ENCODE measurements around the gene NKG7.
"Not testable (repeated sequence)": the region's sequence is repeated elsewhere in the genome, so short reads cannot be mapped to it uniquely, and the experiment has no call there.

NKG7 gene, protein sequence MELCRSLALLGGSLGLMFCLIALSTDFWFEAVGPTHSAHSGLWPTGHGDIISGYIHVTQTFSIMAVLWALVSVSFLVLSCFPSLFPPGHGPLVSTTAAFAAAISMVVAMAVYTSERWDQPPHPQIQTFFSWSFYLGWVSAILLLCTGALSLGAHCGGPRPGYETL

DNA sequence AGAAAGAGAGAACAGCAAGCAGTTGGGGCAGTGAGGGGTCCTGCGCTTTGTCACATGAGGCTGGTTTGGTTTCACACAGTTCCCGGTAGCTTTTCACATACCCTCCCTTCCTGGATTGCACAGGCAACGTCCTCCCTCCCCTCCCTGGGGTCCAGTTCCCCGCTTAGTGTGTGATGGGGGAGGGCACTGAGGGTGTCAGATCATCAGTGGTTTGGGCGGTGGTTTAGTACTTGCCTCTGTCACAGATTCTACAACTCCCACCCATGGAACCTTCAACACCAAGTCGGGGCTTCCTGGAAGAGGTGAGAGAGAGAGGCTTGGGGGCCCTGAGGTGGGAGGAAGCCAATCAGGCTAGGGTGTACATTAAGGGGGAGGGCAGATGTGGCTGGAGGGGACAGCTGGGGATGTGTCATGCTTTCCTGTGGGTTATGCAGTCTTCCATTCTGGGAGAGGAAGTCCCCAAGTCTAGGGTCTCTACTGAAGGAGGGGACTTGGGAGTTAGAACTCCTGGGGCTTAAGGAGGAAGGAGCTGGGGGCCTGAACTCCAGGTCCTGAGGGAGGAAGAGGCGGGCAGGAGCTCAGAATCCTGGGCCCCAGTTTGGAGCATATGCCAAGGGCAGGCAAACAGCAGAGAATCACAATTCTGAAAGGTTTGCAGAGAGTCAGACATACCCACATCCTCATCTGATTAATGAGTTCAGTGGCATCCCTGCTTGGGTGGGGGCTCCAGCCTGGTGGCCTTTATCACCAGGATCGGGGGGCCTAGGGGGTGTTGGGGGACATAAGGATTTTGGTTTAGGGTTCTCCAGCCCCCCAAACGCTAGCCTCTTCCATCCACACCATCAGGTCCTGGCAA is at the start of gene NKG7:
Gene NKG7, minus strand, starts transcription at position 6 of the 856 bp plus-strand sequence. CDS start 119 bp downstream, outside the sequence.
- DNase-seq = peak; percentile 83

GRCh38 chr19:51422053-51422448 is 49.6 kb upstream of the NKG7 start:
- peak; percentile 61 for DNase-seq

GRCh38 chr19:51421229-51422052 is 49.0 kb upstream of the NKG7 start:
- DNase-seq = no peak

GRCh38 chr19:51420511-51420910 is 48.1 kb upstream of the NKG7 start:
- not testable (repeated sequence) for DNase-seq

DNA sequence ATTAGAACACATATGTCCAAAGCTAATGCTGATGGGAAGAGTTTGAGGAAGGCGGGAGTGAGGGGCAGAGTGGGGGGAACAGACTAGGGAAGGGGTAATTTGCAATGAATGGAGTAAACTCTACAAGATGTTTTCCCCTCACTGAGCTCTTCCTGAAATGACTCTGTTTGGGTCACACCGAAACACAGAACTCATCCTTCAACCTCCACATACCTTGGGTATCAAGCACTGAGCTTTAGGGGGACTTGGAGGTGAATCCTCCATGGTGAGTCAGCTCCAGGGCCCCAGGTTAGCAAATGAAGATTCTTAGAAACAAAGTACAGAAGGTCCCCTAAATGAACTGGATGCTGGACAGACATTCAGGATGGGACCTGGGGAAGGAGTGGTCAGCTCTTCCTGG is 46.3 kb upstream of the NKG7 start:
- DNase-seq = no peak

DNA sequence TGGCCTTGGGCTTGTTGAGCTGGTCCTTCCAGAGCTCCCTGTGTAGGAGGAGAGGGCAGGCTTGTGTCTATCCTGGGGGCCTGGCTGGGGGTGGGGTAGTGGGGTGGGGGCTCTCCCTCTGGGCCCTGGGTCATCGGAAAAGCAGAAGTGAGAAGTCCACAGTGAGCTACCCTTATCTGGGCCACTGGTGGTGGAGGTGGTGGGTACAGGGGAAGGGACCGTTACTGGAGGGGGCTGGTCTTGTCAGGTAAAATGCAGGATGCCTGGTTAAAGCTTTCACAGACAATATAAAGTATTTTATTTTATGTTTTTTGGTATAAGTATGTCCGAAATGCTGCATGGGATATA is 45.3 kb upstream of the NKG7 start:
- DNase-seq = no peak

DNA sequence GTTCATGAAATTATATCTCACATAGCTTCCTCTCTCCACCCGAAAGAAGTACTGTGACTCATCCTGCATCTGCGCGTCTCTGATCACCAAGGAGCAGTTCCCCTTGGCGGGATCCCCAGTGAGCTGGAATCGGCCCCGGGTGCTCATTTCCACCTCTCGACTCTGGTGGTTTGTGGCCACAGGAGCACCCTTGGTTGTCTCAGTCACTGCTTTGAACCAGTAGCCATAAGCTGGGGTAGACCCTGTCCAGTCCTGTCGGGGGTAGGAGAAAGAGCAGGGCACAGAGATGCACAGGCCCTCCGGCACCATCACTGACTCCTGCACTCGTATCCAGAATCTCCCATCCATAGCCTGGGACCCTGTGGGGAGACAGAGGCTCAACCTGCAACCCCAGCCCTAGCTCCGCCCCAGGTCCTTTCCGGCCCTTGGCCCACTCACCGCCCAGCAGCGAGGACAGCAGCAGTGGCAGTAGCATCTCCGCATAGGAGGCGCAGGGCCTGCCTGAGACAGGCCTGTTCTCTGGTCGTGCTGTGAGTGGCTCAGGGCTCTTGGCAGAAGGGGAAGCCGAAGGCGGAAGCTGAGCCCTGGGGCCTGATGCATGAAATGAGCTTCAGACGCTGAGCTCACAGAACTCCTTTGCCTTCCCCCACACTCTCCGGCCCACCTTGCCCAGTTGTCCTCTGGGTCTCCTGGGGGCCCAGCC is 44.8 kb upstream of the NKG7 start, which contains the start of gene SIGLEC10:
Gene SIGLEC10, minus strand, starts transcription at position 536 of the 703 bp plus-strand sequence. Its CDS starts 61 bp downstream, at position 475.
- no peak for DNase-seq

- DNase-seq = not testable (repeated sequence)
Measured at GRCh38 chr19:51416422-51416821, 44.0 kb upstream of the NKG7 start.

- no peak for DNase-seq
Measured at GRCh38 chr19:51415187-51415586, 42.7 kb upstream of the NKG7 start.

GRCh38 chr19:51410950-51411748 is 38.7 kb upstream of the NKG7 start:
- no peak for DNase-seq

GRCh38 chr19:51407511-51408131 is 35.2 kb upstream of the NKG7 start:
- DNase-seq = no peak

- no peak for DNase-seq
Measured at GRCh38 chr19:51402117-51402516, 29.7 kb upstream of the NKG7 start.

GRCh38 chr19:51399936-51400335 is 27.5 kb upstream of the NKG7 start:
- not testable (repeated sequence) for DNase-seq

- no peak for DNase-seq
Measured at GRCh38 chr19:51399231-51399630, 26.8 kb upstream of the NKG7 start.

DNA sequence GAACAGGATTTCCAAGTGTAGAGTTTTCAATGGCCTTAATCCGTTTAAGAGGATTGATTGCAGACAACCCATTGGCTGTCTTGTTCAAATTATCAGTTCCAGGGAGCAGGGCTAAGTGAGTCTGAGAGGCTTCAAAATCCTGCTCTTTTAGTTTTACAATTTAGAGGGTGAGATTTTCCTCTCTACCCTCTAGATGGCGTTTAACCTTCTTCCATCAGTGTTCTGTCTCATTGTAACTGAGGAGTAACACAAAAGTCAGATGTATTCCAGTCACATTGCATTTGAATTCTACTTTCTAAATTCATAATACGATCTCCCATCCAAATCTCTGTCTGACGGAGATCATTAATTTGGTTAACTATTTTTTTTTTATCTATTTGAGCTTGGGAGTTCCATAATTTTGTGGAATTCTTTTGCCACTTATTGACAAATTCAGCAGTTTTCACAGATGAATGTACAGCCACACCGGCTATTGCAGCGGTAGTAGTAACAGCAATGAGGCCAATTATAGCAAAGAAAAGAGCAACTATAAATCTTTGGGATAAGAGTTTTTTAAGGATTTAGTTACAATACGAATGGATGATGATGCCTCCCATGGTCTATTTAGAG is 25.7 kb upstream of the NKG7 start:
- DNase-seq = no peak

DNA sequence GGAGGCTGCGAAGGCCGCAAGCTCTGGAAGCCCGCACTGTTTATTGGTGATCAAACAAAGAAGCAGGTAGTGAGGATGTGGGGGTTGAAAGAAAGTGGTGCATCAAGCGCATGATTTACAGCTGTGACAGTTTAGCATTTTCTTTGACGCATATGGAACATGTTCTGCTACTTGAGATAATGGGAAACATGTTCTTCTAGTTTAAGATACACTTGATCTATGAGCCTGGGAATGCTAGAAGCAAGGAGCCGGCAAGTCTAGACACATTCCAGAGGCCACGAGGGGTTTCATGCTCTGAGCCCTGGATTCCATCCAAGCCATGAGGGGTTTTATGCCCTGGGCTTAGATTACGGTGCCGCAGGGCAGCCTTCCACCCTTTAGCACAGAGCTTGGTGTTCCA is 25.0 kb upstream of the NKG7 start:
- DNase-seq = not testable (repeated sequence)

- DNase-seq = no peak
Measured at GRCh38 chr19:51396175-51396574, 23.7 kb upstream of the NKG7 start.

- DNase-seq = peak; percentile 91
Measured at GRCh38 chr19:51394050-51394836, 21.8 kb upstream of the NKG7 start.

GRCh38 chr19:51392701-51393100 is 20.2 kb upstream of the NKG7 start:
- no peak for DNase-seq

GRCh38 chr19:51391073-51391611 is 18.7 kb upstream of the NKG7 start:
- DNase-seq = no peak
